ENCODE results near the gene DNAH17.

The DNAH17 gene

DNA sequence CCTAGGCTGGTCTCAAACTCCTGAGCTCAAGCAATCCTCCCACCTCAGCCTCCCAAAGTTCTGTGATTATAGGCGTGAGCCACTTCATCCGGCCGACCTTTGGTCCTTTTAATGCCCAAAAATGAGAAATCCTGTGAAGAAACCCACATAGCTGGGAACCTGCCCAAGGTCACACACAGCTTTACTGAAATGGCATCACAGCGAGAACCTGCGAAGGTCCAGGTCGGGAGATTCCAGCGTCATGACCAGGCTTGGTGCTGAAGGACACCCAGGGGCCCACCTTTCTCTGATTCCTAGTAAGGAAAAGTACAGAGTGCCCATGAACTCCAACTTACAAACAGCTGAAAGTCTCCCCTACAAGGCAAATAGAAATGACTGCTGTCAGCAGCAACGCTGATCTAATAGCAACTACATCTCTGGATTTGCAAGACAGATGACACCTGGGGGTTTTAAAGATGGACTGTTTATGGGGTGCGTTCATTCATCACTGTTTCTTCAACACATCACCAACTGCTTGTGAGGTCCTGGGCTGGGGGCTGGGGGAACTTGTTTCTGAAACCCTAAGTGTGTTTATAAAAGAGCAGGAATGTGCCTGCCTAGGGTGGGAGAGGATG lies 24.5 kb upstream of the DNAH17 start:
- no peak for ATAC-seq
- TF ChIP-seq ZNF565 (CRISPR knock-in tag; conservative IDR thresholded peaks at IDR 0.05; ENCODE audit: low read depth), result no peak

- no peak for TF ChIP-seq GLIS3 (CRISPR knock-in tag; IDR thresholded peaks at IDR 0.05)
- TF ChIP-seq CSDC2 (CRISPR knock-in tag; IDR thresholded peaks at IDR 0.05), result no peak
- TF ChIP-seq ESRRG (CRISPR knock-in tag; IDR thresholded peaks at IDR 0.05), result no peak
- TF ChIP-seq OSR1 (CRISPR knock-in tag; IDR thresholded peaks at IDR 0.05), result no peak
- no peak for TF ChIP-seq ZNF70 (CRISPR knock-in tag; IDR thresholded peaks at IDR 0.05)
- peak; percentile 48 for ATAC-seq
These were observed 23.1 kb upstream of the DNAH17 start for GRCh38 chr17:78600181-78600721.

GRCh38 chr17:78599419-78599818 lies 22.2 kb upstream of the DNAH17 start:
- TF ChIP-seq ISL1 (CRISPR knock-in tag; IDR thresholded peaks at IDR 0.05), result no peak
- TF ChIP-seq, protein P1, sequence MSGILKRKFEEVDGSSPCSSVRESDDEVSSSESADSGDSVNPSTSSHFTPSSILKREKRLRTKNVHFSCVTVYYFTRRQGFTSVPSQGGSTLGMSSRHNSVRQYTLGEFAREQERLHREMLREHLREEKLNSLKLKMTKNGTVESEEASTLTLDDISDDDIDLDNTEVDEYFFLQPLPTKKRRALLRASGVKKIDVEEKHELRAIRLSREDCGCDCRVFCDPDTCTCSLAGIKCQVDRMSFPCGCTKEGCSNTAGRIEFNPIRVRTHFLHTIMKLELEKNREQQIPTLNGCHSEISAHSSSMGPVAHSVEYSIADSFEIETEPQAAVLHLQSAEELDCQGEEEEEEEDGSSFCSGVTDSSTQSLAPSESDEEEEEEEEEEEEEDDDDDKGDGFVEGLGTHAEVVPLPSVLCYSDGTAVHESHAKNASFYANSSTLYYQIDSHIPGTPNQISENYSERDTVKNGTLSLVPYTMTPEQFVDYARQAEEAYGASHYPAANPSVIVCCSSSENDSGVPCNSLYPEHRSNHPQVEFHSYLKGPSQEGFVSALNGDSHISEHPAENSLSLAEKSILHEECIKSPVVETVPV (CRISPR knock-in tag; IDR thresholded peaks at IDR 0.05), result no peak
- TF ChIP-seq SNAI2 (CRISPR knock-in tag; IDR thresholded peaks at IDR 0.05), result no peak
- no peak for TF ChIP-seq ZFP30 (CRISPR knock-in tag; IDR thresholded peaks at IDR 0.05)
- TF ChIP-seq TCF4 (CRISPR knock-in tag; IDR thresholded peaks at IDR 0.05; ENCODE audit: borderline replicate concordance), result no peak
- TF ChIP-seq RARB (CRISPR knock-in tag; IDR thresholded peaks at IDR 0.05), result no peak
- no peak for TF ChIP-seq OSR1 (CRISPR knock-in tag; IDR thresholded peaks at IDR 0.05)
- TF ChIP-seq TOX (CRISPR knock-in tag; IDR thresholded peaks at IDR 0.05; ENCODE audit: borderline replicate concordance), result no peak
- TF ChIP-seq CSDC2 (CRISPR knock-in tag; IDR thresholded peaks at IDR 0.05), result no peak
- no peak for ATAC-seq

GRCh38 chr17:78598013-78598471 lies 20.8 kb upstream of the DNAH17 start:
- no peak for TF ChIP-seq BACH2 (CRISPR knock-in tag; IDR thresholded peaks at IDR 0.05; ENCODE audit: borderline replicate concordance)
- no peak; the same call in 1 of the 2 replicates for TF ChIP-seq ISL1 (CRISPR knock-in tag; IDR thresholded peaks at IDR 0.05)
- TF ChIP-seq CSDC2 (CRISPR knock-in tag; IDR thresholded peaks at IDR 0.05), result peak; percentile 86
- TF ChIP-seq ZFP3 (CRISPR knock-in tag; IDR thresholded peaks at IDR 0.05), result no peak
- TF ChIP-seq RARB (CRISPR knock-in tag; IDR thresholded peaks at IDR 0.05), result no peak
- ATAC-seq, result no peak

DNA sequence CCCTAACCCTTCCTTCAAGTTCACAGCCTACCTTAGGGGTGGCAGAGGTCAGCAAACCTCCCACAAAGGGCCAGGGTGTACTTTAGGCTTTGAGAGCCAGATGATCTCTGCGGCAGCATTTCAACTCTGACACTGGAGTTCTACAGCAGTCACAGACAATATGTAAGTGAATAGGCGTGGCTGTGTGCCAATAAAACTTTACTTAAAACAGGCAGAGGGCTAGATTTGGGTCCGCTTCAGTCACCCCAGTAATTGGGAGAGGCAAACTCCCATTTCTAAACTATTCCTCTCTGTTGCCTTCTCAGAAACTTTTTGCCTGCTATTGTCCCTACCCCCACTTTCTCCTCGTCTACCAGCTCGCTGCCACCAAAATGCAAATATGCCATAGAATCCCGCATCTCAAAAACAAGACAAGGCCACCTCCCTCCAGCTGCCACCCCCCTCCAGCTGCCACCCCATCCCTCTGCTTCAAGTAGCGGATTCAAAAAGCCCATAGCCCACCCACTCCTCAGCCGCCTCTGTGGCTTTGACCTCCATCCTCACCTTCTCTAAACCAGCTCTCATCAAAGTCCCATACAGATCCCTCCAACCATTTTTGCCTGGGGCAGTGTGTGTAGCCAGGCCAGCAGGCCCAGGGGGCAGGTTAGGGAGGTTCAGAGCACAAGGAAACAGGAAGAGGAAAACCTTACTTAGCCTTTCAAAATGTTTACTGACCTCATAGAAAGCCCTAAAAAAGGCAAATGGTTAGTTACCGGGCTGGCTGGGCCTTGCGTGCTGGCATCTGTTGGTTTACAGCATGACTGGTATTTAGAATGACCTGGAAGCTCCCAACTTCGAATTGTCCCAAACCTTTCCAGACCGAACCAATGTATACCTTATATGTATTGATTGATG lies 19.9 kb upstream of the DNAH17 start:
- ATAC-seq, result no peak
- TF ChIP-seq ISL1 (CRISPR knock-in tag; IDR thresholded peaks at IDR 0.05), result no peak
- no peak for TF ChIP-seq TCF4 (CRISPR knock-in tag; IDR thresholded peaks at IDR 0.05; ENCODE audit: borderline replicate concordance)
- no peak for TF ChIP-seq CSDC2 (CRISPR knock-in tag; IDR thresholded peaks at IDR 0.05)
- TF ChIP-seq SNAI2 (CRISPR knock-in tag; IDR thresholded peaks at IDR 0.05), result no peak
- TF ChIP-seq RARB (CRISPR knock-in tag; IDR thresholded peaks at IDR 0.05), result no peak
- TF ChIP-seq POU6F1 (CRISPR knock-in tag; IDR thresholded peaks at IDR 0.05; ENCODE audit: borderline replicate concordance, low read depth), result no peak
- TF ChIP-seq ZNF8 (CRISPR knock-in tag; IDR thresholded peaks at IDR 0.05), result no peak
- TF ChIP-seq TOX (CRISPR knock-in tag; IDR thresholded peaks at IDR 0.05; ENCODE audit: borderline replicate concordance), result no peak
- TF ChIP-seq, protein P2, sequence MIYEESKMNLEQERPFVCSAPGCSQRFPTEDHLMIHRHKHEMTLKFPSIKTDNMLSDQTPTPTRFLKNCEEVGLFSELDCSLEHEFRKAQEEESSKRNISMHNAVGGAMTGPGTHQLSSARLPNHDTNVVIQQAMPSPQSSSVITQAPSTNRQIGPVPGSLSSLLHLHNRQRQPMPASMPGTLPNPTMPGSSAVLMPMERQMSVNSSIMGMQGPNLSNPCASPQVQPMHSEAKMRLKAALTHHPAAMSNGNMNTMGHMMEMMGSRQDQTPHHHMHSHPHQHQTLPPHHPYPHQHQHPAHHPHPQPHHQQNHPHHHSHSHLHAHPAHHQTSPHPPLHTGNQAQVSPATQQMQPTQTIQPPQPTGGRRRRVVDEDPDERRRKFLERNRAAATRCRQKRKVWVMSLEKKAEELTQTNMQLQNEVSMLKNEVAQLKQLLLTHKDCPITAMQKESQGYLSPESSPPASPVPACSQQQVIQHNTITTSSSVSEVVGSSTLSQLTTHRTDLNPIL (CRISPR knock-in tag; IDR thresholded peaks at IDR 0.05; ENCODE audit: low read depth), result no peak
- no peak for TF ChIP-seq ZFP30 (CRISPR knock-in tag; IDR thresholded peaks at IDR 0.05)
- no peak for TF ChIP-seq ZNF70 (CRISPR knock-in tag; IDR thresholded peaks at IDR 0.05)
- TF ChIP-seq OSR1 (CRISPR knock-in tag; IDR thresholded peaks at IDR 0.05), result no peak
- TF ChIP-seq, protein P3, sequence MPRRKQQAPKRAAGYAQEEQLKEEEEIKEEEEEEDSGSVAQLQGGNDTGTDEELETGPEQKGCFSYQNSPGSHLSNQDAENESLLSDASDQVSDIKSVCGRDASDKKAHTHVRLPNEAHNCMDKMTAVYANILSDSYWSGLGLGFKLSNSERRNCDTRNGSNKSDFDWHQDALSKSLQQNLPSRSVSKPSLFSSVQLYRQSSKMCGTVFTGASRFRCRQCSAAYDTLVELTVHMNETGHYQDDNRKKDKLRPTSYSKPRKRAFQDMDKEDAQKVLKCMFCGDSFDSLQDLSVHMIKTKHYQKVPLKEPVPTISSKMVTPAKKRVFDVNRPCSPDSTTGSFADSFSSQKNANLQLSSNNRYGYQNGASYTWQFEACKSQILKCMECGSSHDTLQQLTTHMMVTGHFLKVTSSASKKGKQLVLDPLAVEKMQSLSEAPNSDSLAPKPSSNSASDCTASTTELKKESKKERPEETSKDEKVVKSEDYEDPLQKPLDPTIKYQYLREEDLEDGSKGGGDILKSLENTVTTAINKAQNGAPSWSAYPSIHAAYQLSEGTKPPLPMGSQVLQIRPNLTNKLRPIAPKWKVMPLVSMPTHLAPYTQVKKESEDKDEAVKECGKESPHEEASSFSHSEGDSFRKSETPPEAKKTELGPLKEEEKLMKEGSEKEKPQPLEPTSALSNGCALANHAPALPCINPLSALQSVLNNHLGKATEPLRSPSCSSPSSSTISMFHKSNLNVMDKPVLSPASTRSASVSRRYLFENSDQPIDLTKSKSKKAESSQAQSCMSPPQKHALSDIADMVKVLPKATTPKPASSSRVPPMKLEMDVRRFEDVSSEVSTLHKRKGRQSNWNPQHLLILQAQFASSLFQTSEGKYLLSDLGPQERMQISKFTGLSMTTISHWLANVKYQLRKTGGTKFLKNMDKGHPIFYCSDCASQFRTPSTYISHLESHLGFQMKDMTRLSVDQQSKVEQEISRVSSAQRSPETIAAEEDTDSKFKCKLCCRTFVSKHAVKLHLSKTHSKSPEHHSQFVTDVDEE (CRISPR knock-in tag; IDR thresholded peaks at IDR 0.05), result no peak
- no peak for TF ChIP-seq ZFP3 (CRISPR knock-in tag; IDR thresholded peaks at IDR 0.05)
- no peak for TF ChIP-seq PATZ1 (CRISPR knock-in tag; IDR thresholded peaks at IDR 0.05; ENCODE audit: borderline replicate concordance)
- TF ChIP-seq, protein P1 (CRISPR knock-in tag; IDR thresholded peaks at IDR 0.05), result no peak

Measured in SK-N-SH treated with all-trans-retinoic acid at 6 μM for 48 hours (cell line).